Measurements from ENCODE around the gene RPP30. TPM values are rescaled to one million over a fixed set of nuclear protein-coding genes. Genes with fewer than 3 reads are reported as not detected.

Gene RPP30
- total RNA-seq, 1 donor, result 61.4 TPM

GRCh38 chr10:90914992-90915765, 43.4 kb downstream of the RPP30 start:
- TF ChIP-seq CTCF (IDR thresholded peaks at IDR 0.05; ENCODE audit: insufficient read depth, low read length), result no peak
- H3K4me3 ChIP-seq (ENCODE audit: low read depth, low read length), result no peak overlapping the region
- no peak for DNase-seq (ENCODE audit: low read depth)

GRCh38 chr10:90915766-90916075, 43.9 kb downstream of the RPP30 start:
- TF ChIP-seq CTCF (IDR thresholded peaks at IDR 0.05; ENCODE audit: insufficient read depth, low read length), result no peak
- DNase-seq (ENCODE audit: low read depth), result no peak
- H3K4me3 ChIP-seq (ENCODE audit: low read depth, low read length), result no peak overlapping the region

- no peak for TF ChIP-seq CTCF (IDR thresholded peaks at IDR 0.05; ENCODE audit: insufficient read depth, low read length)
Measured at GRCh38 chr10:90916392-90917237, 44.8 kb downstream of the RPP30 start.

GRCh38 chr10:90917238-90917967, 45.6 kb downstream of the RPP30 start:
- no peak overlapping the region for H3K4me3 ChIP-seq (ENCODE audit: low read depth, low read length)
- DNase-seq (ENCODE audit: low read depth), result no peak
- no peak for TF ChIP-seq CTCF (IDR thresholded peaks at IDR 0.05; ENCODE audit: insufficient read depth, low read length)

More at GRCh38 chr10:90916392-90917237, 44.8 kb downstream of the RPP30 start:
- DNase-seq (ENCODE audit: low read depth), result no peak
- H3K4me3 ChIP-seq (ENCODE audit: low read depth, low read length), result no peak overlapping the region

GRCh38 chr10:90917968-90918318, 46.2 kb downstream of the RPP30 start:
- no peak for DNase-seq (ENCODE audit: low read depth)
- no peak overlapping the region for H3K4me3 ChIP-seq (ENCODE audit: low read depth, low read length)
- no peak for TF ChIP-seq CTCF (IDR thresholded peaks at IDR 0.05; ENCODE audit: insufficient read depth, low read length)

- H3K4me3 ChIP-seq (ENCODE audit: low read depth, low read length), result no peak overlapping the region
- no peak for TF ChIP-seq CTCF (IDR thresholded peaks at IDR 0.05; ENCODE audit: insufficient read depth, low read length)
- no peak for DNase-seq (ENCODE audit: low read depth)
Measured at GRCh38 chr10:90919683-90920574, 48.2 kb downstream of the RPP30 start.

All from fibroblast of the aortic adventitia (primary cell).